ENCODE data around the gene NFKBIZ. TPM values are rescaled to one million over a fixed set of nuclear protein-coding genes. Genes with fewer than 3 reads are reported as not detected.

The NFKBIZ gene
- total and polyA plus RNA-seq, 4 donors: 4.8 to 78.8 (median 23.7) TPM

DNA sequence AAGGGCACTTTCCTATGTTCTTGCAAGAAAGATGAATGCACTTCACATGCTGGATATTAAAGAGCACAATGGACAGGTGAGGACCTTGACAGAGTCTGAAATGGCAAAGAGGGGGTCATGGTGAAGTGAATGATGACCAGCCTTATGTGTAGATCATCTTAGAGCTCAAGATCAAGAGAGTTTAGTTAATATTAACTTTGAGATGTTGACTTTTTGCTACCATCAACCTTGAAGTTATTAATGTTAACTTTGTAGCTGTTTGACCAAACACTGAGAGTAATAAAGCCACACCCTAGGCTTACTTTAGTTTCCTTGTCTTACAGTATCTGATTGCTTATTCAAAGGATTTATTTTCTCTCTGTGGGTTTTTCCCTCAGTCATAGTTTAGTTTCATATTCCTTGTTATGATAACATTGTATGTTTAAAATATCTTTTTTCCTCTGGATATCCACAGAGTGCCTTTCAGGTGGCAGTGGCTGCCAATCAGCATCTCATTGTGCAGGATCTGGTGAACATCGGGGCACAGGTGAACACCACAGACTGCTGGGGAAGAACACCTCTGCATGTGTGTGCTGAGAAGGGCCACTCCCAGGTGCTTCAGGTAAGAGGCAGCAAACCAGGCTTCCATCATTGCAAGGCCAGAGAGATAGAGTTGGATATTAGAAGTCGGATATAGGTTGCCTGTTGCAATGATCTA lies 5.4 kb downstream of the NFKBIZ start:
- WGBS: 86% methylated on average over 2 of the region's 2 CpGs
- no peak overlapping the region for H3K27ac ChIP-seq (ENCODE audit: low read depth in 1 of 2, low read length in 2 of 2)
- no peak overlapping the region for H3K9ac ChIP-seq (ENCODE audit: low read depth in 1 of 2, low read length in 2 of 2)
- TF ChIP-seq TAF1 (conservative IDR thresholded peaks at IDR 0.05) (no peak), YY1 (IDR thresholded peaks at IDR 0.05) (no peak), EGR1 (IDR thresholded peaks at IDR 0.05; ENCODE audit: low read depth in 2 of 2) (no peak), FOXA1 (IDR thresholded peaks at IDR 0.05) (no peak), HNF4G (IDR thresholded peaks at IDR 0.05) (no peak), GABPA (IDR thresholded peaks at IDR 0.05 in 1 of 2, conservative IDR thresholded peaks at IDR 0.05 in 1 of 2) (no peak), RAD21 (IDR thresholded peaks at IDR 0.05) (no peak), HNF4A (conservative IDR thresholded peaks at IDR 0.05) (no peak), JUND (IDR thresholded peaks at IDR 0.05) (no peak), NR2F2 (IDR thresholded peaks at IDR 0.05) (no peak)
- TF ChIP-seq, protein P1, sequence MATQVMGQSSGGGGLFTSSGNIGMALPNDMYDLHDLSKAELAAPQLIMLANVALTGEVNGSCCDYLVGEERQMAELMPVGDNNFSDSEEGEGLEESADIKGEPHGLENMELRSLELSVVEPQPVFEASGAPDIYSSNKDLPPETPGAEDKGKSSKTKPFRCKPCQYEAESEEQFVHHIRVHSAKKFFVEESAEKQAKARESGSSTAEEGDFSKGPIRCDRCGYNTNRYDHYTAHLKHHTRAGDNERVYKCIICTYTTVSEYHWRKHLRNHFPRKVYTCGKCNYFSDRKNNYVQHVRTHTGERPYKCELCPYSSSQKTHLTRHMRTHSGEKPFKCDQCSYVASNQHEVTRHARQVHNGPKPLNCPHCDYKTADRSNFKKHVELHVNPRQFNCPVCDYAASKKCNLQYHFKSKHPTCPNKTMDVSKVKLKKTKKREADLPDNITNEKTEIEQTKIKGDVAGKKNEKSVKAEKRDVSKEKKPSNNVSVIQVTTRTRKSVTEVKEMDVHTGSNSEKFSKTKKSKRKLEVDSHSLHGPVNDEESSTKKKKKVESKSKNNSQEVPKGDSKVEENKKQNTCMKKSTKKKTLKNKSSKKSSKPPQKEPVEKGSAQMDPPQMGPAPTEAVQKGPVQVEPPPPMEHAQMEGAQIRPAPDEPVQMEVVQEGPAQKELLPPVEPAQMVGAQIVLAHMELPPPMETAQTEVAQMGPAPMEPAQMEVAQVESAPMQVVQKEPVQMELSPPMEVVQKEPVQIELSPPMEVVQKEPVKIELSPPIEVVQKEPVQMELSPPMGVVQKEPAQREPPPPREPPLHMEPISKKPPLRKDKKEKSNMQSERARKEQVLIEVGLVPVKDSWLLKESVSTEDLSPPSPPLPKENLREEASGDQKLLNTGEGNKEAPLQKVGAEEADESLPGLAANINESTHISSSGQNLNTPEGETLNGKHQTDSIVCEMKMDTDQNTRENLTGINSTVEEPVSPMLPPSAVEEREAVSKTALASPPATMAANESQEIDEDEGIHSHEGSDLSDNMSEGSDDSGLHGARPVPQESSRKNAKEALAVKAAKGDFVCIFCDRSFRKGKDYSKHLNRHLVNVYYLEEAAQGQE (IDR thresholded peaks at IDR 0.05): no peak
- TF ChIP-seq, protein P2, sequence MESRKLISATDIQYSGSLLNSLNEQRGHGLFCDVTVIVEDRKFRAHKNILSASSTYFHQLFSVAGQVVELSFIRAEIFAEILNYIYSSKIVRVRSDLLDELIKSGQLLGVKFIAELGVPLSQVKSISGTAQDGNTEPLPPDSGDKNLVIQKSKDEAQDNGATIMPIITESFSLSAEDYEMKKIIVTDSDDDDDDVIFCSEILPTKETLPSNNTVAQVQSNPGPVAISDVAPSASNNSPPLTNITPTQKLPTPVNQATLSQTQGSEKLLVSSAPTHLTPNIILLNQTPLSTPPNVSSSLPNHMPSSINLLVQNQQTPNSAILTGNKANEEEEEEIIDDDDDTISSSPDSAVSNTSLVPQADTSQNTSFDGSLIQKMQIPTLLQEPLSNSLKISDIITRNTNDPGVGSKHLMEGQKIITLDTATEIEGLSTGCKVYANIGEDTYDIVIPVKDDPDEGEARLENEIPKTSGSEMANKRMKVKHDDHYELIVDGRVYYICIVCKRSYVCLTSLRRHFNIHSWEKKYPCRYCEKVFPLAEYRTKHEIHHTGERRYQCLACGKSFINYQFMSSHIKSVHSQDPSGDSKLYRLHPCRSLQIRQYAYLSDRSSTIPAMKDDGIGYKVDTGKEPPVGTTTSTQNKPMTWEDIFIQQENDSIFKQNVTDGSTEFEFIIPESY (IDR thresholded peaks at IDR 0.05): no peak
- TF ChIP-seq, protein P3, sequence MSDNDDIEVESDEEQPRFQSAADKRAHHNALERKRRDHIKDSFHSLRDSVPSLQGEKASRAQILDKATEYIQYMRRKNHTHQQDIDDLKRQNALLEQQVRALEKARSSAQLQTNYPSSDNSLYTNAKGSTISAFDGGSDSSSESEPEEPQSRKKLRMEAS (IDR thresholded peaks at IDR 0.05): no peak
- TF ChIP-seq, protein P4, sequence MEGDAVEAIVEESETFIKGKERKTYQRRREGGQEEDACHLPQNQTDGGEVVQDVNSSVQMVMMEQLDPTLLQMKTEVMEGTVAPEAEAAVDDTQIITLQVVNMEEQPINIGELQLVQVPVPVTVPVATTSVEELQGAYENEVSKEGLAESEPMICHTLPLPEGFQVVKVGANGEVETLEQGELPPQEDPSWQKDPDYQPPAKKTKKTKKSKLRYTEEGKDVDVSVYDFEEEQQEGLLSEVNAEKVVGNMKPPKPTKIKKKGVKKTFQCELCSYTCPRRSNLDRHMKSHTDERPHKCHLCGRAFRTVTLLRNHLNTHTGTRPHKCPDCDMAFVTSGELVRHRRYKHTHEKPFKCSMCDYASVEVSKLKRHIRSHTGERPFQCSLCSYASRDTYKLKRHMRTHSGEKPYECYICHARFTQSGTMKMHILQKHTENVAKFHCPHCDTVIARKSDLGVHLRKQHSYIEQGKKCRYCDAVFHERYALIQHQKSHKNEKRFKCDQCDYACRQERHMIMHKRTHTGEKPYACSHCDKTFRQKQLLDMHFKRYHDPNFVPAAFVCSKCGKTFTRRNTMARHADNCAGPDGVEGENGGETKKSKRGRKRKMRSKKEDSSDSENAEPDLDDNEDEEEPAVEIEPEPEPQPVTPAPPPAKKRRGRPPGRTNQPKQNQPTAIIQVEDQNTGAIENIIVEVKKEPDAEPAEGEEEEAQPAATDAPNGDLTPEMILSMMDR (IDR thresholded peaks at IDR 0.05; ENCODE audit: low read depth, low read length, missing input control): no peak
- H3K9me3 ChIP-seq (ENCODE audit: control insufficient read depth in 4 of 4, low read length in 3 of 4): no peaks in the 10 kb centered on the region
- peaks cover 1 to 32% (median 13%) of the 10 kb centered on the region in 4 donors for H3K4me1 ChIP-seq (ENCODE audit: control insufficient read depth in 4 of 4, insufficient read depth in 4 of 4, low read length in 3 of 4)
- no peak overlapping the region for H3K4me3 ChIP-seq (ENCODE audit: low read depth in 1 of 3, low read length in 3 of 3)
- H3K27me3 ChIP-seq (ENCODE audit: control insufficient read depth in 4 of 4, insufficient read depth in 4 of 4, low read length in 3 of 4): no peaks in the 10 kb centered on the region
- DNase-seq (ENCODE audit: low spot score): no peak
- H3K36me3 ChIP-seq (ENCODE audit: control insufficient read depth in 4 of 4, insufficient read depth in 3 of 4, low read depth in 1 of 4, low read length in 3 of 4): peaks cover 21 to 76% (median 74%) of the 10 kb centered on the region in 4 donors

DNA sequence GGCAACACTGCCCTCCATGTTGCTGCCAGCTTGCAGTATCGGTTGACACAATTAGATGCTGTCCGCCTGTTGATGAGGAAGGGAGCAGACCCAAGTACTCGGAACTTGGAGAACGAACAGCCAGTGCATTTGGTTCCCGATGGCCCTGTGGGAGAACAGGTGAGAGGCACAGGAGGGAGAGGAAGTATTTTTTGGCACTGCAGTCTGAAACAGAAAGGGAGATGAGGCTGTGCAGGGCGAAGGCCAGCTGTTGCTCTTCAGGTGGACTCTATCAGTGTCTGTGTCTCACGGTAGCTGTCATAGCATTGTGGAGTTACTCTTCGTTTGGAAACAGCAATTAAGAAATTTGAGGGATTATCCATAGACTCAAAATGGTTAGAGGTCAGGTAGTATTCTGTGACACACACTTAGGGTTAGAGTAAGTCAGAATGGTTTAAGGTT lies 8.0 kb downstream of the NFKBIZ start:
- Histone ChIP-seq H3K9ac (ENCODE audit: low read depth in 1 of 2, low read length in 2 of 2) (no peak overlapping the region), H3K27ac (ENCODE audit: low read depth in 1 of 2, low read length in 2 of 2) (no peak overlapping the region), H3K9me3 (ENCODE audit: control insufficient read depth in 4 of 4, low read length in 3 of 4) (no peaks in the 10 kb centered on the region), H3K27me3 (ENCODE audit: control insufficient read depth in 4 of 4, insufficient read depth in 4 of 4, low read length in 3 of 4) (no peaks in the 10 kb centered on the region), H3K4me3 (ENCODE audit: low read depth in 1 of 3, low read length in 3 of 3) (no peak overlapping the region), H3K4me1 (ENCODE audit: control insufficient read depth in 4 of 4, insufficient read depth in 4 of 4, low read length in 3 of 4) (peaks cover 1 to 24% (median 13%) of the 10 kb centered on the region in 4 donors), H3K36me3 (ENCODE audit: control insufficient read depth in 4 of 4, insufficient read depth in 3 of 4, low read depth in 1 of 4, low read length in 3 of 4) (peaks cover 17 to 93% (median 88%) of the 10 kb centered on the region in 4 donors)
- 86% methylated on average over 8 of the region's 8 CpGs for WGBS
- no peak for DNase-seq (ENCODE audit: low spot score)
- no peak for TF ChIP-seq FOXA1 (IDR thresholded peaks at IDR 0.05)
- TF ChIP-seq, protein P1 (IDR thresholded peaks at IDR 0.05): no peak
- TF ChIP-seq, protein P3 (IDR thresholded peaks at IDR 0.05): no peak
- TF ChIP-seq, protein P5, sequence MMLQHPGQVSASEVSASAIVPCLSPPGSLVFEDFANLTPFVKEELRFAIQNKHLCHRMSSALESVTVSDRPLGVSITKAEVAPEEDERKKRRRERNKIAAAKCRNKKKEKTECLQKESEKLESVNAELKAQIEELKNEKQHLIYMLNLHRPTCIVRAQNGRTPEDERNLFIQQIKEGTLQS (IDR thresholded peaks at IDR 0.05): no peak
- TF ChIP-seq RAD21 (IDR thresholded peaks at IDR 0.05): no peak
- no peak for TF ChIP-seq NR2F2 (IDR thresholded peaks at IDR 0.05)
- TF ChIP-seq JUND (IDR thresholded peaks at IDR 0.05): no peak
- TF ChIP-seq SP1 (IDR thresholded peaks at IDR 0.05): no peak

Measured in liver (tissue), 9 donors.